MM.1S (cell line): Measurements from ENCODE around the gene STARD3.

Experiments used
- CTCF ChIP-seq: fragments of 300-600 bp; sonication (generic); IDR thresholded peaks from 2 replicates; pipeline ENCODE4 v1.5.1; 2016; ENCODE audit warnings: antibody characterized with exemption, low read length, mixed read lengths
- EZH2 ChIP-seq: fragments of 300-600 bp; sonication (generic); optimal IDR thresholded peaks from 2 replicates; pipeline ENCODE3; 2017; ENCODE audit warnings: low read depth, mild to moderate bottlenecking, antibody characterized with exemption, low read length, mixed read lengths
- EZH2phosphoT487 ChIP-seq: fragments of 300-600 bp; sonication (generic); IDR thresholded peaks from 2 replicates; pipeline ENCODE4 v1.6.1; 2018; ENCODE audit warnings: antibody characterized with exemption, low read length

- TF ChIP-seq CTCF = peak; percentile 100
- no peak for TF ChIP-seq EZH2
- TF ChIP-seq EZH2phosphoT487 = no peak
These were observed 15.2 kb upstream of the STARD3 start for GRCh38 chr17:39621523-39622379.
